Measurements from ENCODE around the gene POMT2.
"Not testable (repeated sequence)": the region's sequence is repeated elsewhere in the genome, so short reads cannot be mapped to it uniquely, and the experiment has no call there.

Gene POMT2

GRCh38 chr14:77299771-77300170, 20.9 kb downstream of the POMT2 start:
- DNase-seq = no peak

GRCh38 chr14:77296906-77297305, 23.8 kb downstream of the POMT2 start:
- DNase-seq = no peak

- DNase-seq = no peak
Observed at GRCh38 chr14:77296155-77296554, 24.5 kb downstream of the POMT2 start.

GRCh38 chr14:77290705-77291104, 30.0 kb downstream of the POMT2 start:
- DNase-seq = no peak

GRCh38 chr14:77286576-77286975, 34.1 kb downstream of the POMT2 start:
- no peak for DNase-seq

GRCh38 chr14:77284466-77284865, 36.2 kb downstream of the POMT2 start:
- no peak for DNase-seq

- DNase-seq = no peak
Observed at GRCh38 chr14:77284066-77284465, 36.6 kb downstream of the POMT2 start.

GRCh38 chr14:77281852-77282410, 38.8 kb downstream of the POMT2 start:
- no peak for DNase-seq

- DNase-seq = not testable (repeated sequence)
Observed at GRCh38 chr14:77280921-77281320, 39.8 kb downstream of the POMT2 start.

- DNase-seq = no peak
Observed at GRCh38 chr14:77279719-77280118, 41.0 kb downstream of the POMT2 start.

- no peak for DNase-seq
Observed at GRCh38 chr14:77278461-77279230, 42.0 kb downstream of the POMT2 start.

GRCh38 chr14:77276959-77277358, 43.7 kb downstream of the POMT2 start:
- DNase-seq = no peak

- no peak for DNase-seq
Observed at GRCh38 chr14:77276295-77276935, 44.3 kb downstream of the POMT2 start.

- DNase-seq = no peak
Observed at GRCh38 chr14:77275601-77276017, 45.1 kb downstream of the POMT2 start.

GRCh38 chr14:77275041-77275580, 45.6 kb downstream of the POMT2 start:
- DNase-seq = no peak

- no peak for DNase-seq
Observed at GRCh38 chr14:77273796-77274195, 46.9 kb downstream of the POMT2 start.

- DNase-seq = no peak
Observed at GRCh38 chr14:77272261-77272660, 48.4 kb downstream of the POMT2 start.

- no peak for DNase-seq
Observed at GRCh38 chr14:77271113-77271710, 49.5 kb downstream of the POMT2 start, which contains the start of gene NGB. NGB (minus strand) TSS chr14:77271206; CDS start chr14:77270937, 269 bp downstream.

- DNase-seq = no peak
Observed at GRCh38 chr14:77270361-77271112, 50.1 kb downstream of the POMT2 start.

- no peak for DNase-seq
Observed at GRCh38 chr14:77268989-77269600, 51.6 kb downstream of the POMT2 start.

- DNase-seq = no peak
Observed at GRCh38 chr14:77267937-77268699, 52.6 kb downstream of the POMT2 start.

Measured in CD4-positive, alpha-beta T cell treated with Interleukin-21 for 1 hour (primary cell).